Mesenchymal stem cell (in vitro differentiated cells and primary cell): ENCODE data around the gene BAD. TPM values are rescaled to one million over a fixed set of nuclear protein-coding genes. Genes with fewer than 3 reads are reported as not detected.
A peak's percentile ranks its signal among the peaks of the same experiment; 100 is the strongest.

Experiments
- DNase-seq: peaks from one replicate; pipeline ENCODE4 v3.0.0-alpha.2; 2013
- H2AFZ ChIP-seq: one replicate; pipeline ENCODE4 v1.6.1; 2013; ENCODE audit warnings: low read depth, mild to moderate bottlenecking, control low read depth, inconsistent platforms, low read length, moderate library complexity
- H2AK5ac ChIP-seq: 2 replicates; pipeline ENCODE4 v1.6.1; 2013; ENCODE audit warnings: low read length, moderate library complexity, mild to moderate bottlenecking, inconsistent platforms; ENCODE audit not compliant: severe bottlenecking
- H2BK120ac ChIP-seq: one replicate; pipeline ENCODE4 v1.6.1; 2013; ENCODE audit warnings: low read depth, mild to moderate bottlenecking, inconsistent platforms, low read length, moderate library complexity
- H2BK12ac ChIP-seq, 2 experiments: one replicate each; pipeline ENCODE4 v1.6.1; 2013; ENCODE audit warnings: inconsistent platforms in 2 of 2, low read length in 2 of 2, mild to moderate bottlenecking in 2 of 2, moderate library complexity in 2 of 2, control low read depth in 1 of 2
- H2BK15ac ChIP-seq: one replicate; pipeline ENCODE4 v1.6.1; 2013; ENCODE audit warnings: mild to moderate bottlenecking, low read depth, inconsistent platforms; ENCODE audit not compliant: poor library complexity, severe bottlenecking
- H2BK5ac ChIP-seq: 2 replicates; pipeline ENCODE4 v1.6.1; 2013; ENCODE audit warnings: low read depth, mild to moderate bottlenecking, low read length, control low read depth, inconsistent platforms; ENCODE audit not compliant: poor library complexity, severe bottlenecking
- H3K14ac ChIP-seq, 2 experiments: one replicate each; pipeline ENCODE4 v1.6.1; 2013; ENCODE audit warnings: inconsistent platforms in 2 of 2, low read length in 2 of 2, control low read depth in 1 of 2, mild to moderate bottlenecking in 1 of 2, moderate library complexity in 1 of 2
- H3K18ac ChIP-seq, 2 experiments: one replicate each; pipeline ENCODE4 v1.6.1; 2013; ENCODE audit warnings: inconsistent platforms in 2 of 2, low read length in 2 of 2, control low read depth in 1 of 2, low read depth in 1 of 2, mild to moderate bottlenecking in 1 of 2
- H3K23ac ChIP-seq, 2 experiments: one replicate each; pipeline ENCODE4 v1.6.1; 2013; ENCODE audit warnings: inconsistent platforms in 2 of 2, low read length in 2 of 2, mild to moderate bottlenecking in 2 of 2, moderate library complexity in 2 of 2, control low read depth in 1 of 2
- H3K27ac ChIP-seq: 2 replicates; pipeline ENCODE4 v1.5.1; 2013; ENCODE audit warnings: mild to moderate bottlenecking, moderate library complexity, low read length, control low read depth, inconsistent platforms; ENCODE audit not compliant: poor library complexity, severe bottlenecking
- H3K27me3 ChIP-seq, 2 experiments: 2 replicates each; pipeline versions ENCODE4 v1.6.1 to v1.7.0; 2013; ENCODE audit warnings: low read length in 2 of 2, mild to moderate bottlenecking in 2 of 2, moderate library complexity in 2 of 2, control low read depth in 1 of 2, inconsistent platforms in 1 of 2; ENCODE audit not compliant: control insufficient read depth in 1 of 2, insufficient read depth in 1 of 2
- H3K36me3 ChIP-seq, 2 experiments: 2 replicates each; pipeline versions ENCODE4 v1.6.1 to v1.7.0; 2013; ENCODE audit warnings: low read length in 2 of 2, control low read depth in 1 of 2, inconsistent platforms in 1 of 2, low read depth in 1 of 2, mild to moderate bottlenecking in 1 of 2; ENCODE audit not compliant: insufficient read depth in 2 of 2, control insufficient read depth in 1 of 2
- H3K4ac ChIP-seq, 2 experiments: one replicate each; pipeline ENCODE4 v1.6.1; 2013; ENCODE audit warnings: inconsistent platforms in 2 of 2, low read length in 2 of 2, mild to moderate bottlenecking in 2 of 2, moderate library complexity in 2 of 2, control low read depth in 1 of 2, low read depth in 1 of 2
- H3K4me1 ChIP-seq: 2 replicates; pipeline ENCODE4 v1.6.1; 2013; ENCODE audit warnings: low read depth, low read length, control low read depth; ENCODE audit not compliant: control insufficient read depth, insufficient read depth
- H3K4me2 ChIP-seq: 2 replicates; pipeline ENCODE4 v1.6.1; 2013; ENCODE audit warnings: low read length, mild to moderate bottlenecking, inconsistent platforms; ENCODE audit not compliant: poor library complexity, severe bottlenecking
- H3K4me3 ChIP-seq, 2 experiments: 2 replicates each; pipeline versions ENCODE4 v1.5.1 to v1.7.0; 2013; ENCODE audit warnings: low read length in 2 of 2, mild to moderate bottlenecking in 2 of 2, control low read depth in 1 of 2, low read depth in 1 of 2; ENCODE audit not compliant: insufficient read depth in 1 of 2
- H3K79me1 ChIP-seq: replicated peaks from 2 replicates; pipeline ENCODE4 v1.6.1; 2013; ENCODE audit warnings: mild to moderate bottlenecking, control low read depth, low read length, inconsistent platforms; ENCODE audit not compliant: poor library complexity, severe bottlenecking
- H3K9ac ChIP-seq: 2 replicates; pipeline ENCODE4 v1.7.0; 2013; ENCODE audit warnings: mild to moderate bottlenecking, low read length, moderate library complexity
- H3K9me3 ChIP-seq: 2 replicates; pipeline ENCODE4 v1.7.0; 2013; ENCODE audit warnings: mild to moderate bottlenecking, low read length; ENCODE audit not compliant: control insufficient read depth
- H4K8ac ChIP-seq: one replicate; pipeline ENCODE4 v1.6.1; 2013; ENCODE audit warnings: inconsistent platforms, mild to moderate bottlenecking, low read length, moderate library complexity
- H4K91ac ChIP-seq: one replicate; pipeline ENCODE4 v1.6.1; 2013; ENCODE audit warnings: mild to moderate bottlenecking, low read length, inconsistent platforms
- WGBS: methylation state at CpG from one replicate; pipeline ENCODE4 v1.1.7; 2013; ENCODE audit warnings: mixed read lengths; 5-methylcytosine and 5-hydroxymethylcytosine counted together
- small RNA-seq: library from polyadenylated mRNA; stranded (forward); fragments of <200 nt; extraction: miRNeasy Mini kit (QIAGEN cat#:217004); gene quantifications from one replicate; pipeline ENCODE3, GENCODE V24; 2013; ENCODE audit warnings: low read depth

BAD gene

DNA sequence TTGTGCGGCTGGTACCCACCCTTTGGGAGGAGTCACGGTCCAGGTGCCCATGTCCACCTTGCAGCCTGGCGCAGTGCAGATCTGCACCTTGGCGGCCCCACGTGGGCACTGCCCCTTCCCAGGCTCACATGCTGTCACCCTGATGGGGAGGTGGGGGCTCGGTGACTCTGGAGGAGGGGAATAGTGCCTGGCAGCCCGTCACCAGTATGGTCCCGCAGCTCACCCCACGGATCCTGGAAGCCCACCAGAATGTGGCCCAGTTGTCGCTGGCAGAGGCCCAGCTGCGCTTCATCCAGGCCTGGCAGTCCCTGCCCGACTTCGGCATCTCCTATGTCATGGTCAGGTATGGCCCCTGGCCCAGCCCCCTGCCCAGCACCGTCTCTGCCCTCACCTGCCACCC, 63.7 kb downstream of the BAD start:
- peaks cover 19% of the 10 kb centered on the region for H3K79me1 ChIP-seq
- H3K4ac ChIP-seq = no peak overlapping the region
- no peak overlapping the region for H3K4me3 ChIP-seq
- no peak overlapping the region for H3K9ac ChIP-seq
- no peak overlapping the region for H3K23ac ChIP-seq
- no peak overlapping the region for H2BK15ac ChIP-seq
- H2BK5ac ChIP-seq = no peak overlapping the region
- peaks cover 23 to 41% of the 10 kb centered on the region in 2 experiments for H3K36me3 ChIP-seq
- no peak overlapping the region for H4K91ac ChIP-seq
- H3K27me3 ChIP-seq = no peaks in the 10 kb centered on the region
- no peak overlapping the region for H2BK120ac ChIP-seq
- no peak overlapping the region for H3K14ac ChIP-seq
- no peak overlapping the region for H4K8ac ChIP-seq
- H3K18ac ChIP-seq = no peak overlapping the region
- no peak overlapping the region for H2BK12ac ChIP-seq
- 98% methylated on average over 12 of the region's 14 CpGs for WGBS
- no peak overlapping the region for H2AFZ ChIP-seq
- peaks cover 30% of the 10 kb centered on the region for H3K4me1 ChIP-seq
- no peak overlapping the region for H3K4me2 ChIP-seq
- H2AK5ac ChIP-seq = no peak overlapping the region
- no peak for DNase-seq
- no peaks in the 10 kb centered on the region for H3K9me3 ChIP-seq
- no peak overlapping the region for H3K27ac ChIP-seq

DNA sequence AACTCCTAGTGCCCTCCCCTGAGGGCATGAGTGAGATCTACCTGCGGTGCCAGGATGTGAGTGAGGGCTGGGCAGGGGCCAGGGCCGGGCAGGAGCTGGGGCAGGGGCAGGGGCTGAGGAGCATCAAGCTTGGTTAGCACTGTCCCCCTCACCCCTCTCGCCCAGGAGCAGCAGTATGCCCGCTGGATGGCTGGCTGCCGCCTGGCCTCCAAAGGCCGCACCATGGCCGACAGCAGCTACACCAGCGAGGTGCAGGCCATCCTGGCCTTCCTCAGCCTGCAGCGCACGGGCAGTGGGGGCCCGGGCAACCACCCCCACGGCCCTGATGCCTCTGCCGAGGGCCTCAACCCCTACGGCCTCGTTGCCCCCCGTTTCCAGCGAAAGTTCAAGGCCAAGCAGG, 64.2 kb downstream of the BAD start:
- no peak overlapping the region for H3K4me3 ChIP-seq
- WGBS = 97% methylated on average over 17 of the region's 17 CpGs
- no peak for DNase-seq

More for the DNA sequence above, 64.2 kb downstream of the BAD start:
- Histone ChIP-seq H4K8ac (no peak overlapping the region), H3K23ac (no peak overlapping the region), H3K4me1 (peaks cover 25% of the 10 kb centered on the region), H3K4me2 (no peak overlapping the region), H3K36me3 (peaks cover 23 to 41% of the 10 kb centered on the region in 2 experiments), H3K9me3 (no peaks in the 10 kb centered on the region), H3K9ac (no peak overlapping the region), H3K4ac (no peak overlapping the region), H3K14ac (no peak overlapping the region), H2BK15ac (no peak overlapping the region), H2BK120ac (no peak overlapping the region), H2AK5ac (no peak overlapping the region), H3K27me3 (no peaks in the 10 kb centered on the region), H3K79me1 (peaks cover 17% of the 10 kb centered on the region), H2BK12ac (no peak overlapping the region), H2AFZ (no peak overlapping the region), H4K91ac (peak overlapping the region; percentile 56), H3K27ac (no peak overlapping the region), H3K18ac (no peak overlapping the region), H2BK5ac (no peak overlapping the region)

Small RNA genes lying within 50 kb of the gene (small RNA-seq; reads per million reads assigned to genes)
- gene RF00019 = not detected
